ENCODE measurements around the gene NSD1.
A peak's percentile ranks its signal among the peaks of the same experiment; 100 is the strongest.

NSD1 gene

GRCh38 chr5:177133096-177133852, at the start of gene NSD1:
TSS of gene NSD1 (plus strand) at chr5:177133773. CDS start at chr5:177135104, 1,331 bp downstream.
- DNase-seq: peak; percentile 95

DNA sequence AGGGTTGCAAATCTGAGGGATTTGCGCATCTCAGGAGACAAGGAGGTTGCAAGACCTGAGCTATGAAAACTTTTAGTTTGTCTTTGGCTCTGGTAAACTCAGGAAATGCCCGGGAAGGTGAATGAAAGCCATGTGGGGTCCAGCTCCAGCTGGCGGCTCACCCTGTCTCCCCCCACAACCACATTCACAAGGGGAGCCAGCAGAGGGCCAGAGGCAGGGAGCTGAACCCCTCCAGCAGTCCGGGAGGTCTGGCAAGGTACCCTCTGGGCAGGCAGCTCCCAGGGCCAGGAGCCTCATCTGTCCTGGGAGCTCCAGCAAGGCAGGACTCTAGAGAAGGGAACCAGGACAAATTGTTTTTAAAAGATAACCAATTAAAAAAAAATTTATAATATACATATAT, 49.4 kb upstream of the NSD1 start:
- no peak for DNase-seq

DNA sequence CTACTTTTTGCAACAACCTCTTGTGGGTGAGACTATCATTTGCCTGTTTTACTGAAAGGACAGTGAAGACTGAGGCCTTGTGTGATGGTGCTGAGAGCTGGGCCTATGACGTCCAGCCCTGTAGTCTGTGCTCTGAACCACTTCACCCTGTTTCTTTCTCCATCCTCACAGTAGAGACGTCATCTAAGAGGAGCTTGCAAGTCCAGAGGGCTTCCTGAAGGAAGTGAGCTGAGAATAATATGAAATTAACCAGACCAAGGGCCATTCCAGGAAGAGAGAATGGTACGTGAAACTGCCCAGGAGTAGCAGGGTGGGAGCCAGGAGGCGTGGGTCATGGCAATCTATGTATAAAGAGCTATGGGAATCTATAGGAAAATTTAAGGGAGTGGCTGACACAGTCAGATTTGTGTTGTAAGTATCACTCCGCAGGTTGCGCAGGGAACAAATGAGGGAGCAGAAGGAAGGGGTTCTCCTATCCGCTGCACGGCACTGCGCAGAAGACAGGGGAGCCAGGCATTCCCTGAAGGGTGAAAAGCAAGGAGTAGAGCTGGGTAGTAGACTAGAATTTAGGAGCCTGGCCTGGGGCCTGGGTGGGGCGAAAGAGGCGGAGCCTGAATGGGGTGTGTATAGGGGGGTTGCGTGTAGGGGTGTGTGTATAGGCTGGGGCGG, 47.5 kb upstream of the NSD1 start:
- no peak for DNase-seq

DNA sequence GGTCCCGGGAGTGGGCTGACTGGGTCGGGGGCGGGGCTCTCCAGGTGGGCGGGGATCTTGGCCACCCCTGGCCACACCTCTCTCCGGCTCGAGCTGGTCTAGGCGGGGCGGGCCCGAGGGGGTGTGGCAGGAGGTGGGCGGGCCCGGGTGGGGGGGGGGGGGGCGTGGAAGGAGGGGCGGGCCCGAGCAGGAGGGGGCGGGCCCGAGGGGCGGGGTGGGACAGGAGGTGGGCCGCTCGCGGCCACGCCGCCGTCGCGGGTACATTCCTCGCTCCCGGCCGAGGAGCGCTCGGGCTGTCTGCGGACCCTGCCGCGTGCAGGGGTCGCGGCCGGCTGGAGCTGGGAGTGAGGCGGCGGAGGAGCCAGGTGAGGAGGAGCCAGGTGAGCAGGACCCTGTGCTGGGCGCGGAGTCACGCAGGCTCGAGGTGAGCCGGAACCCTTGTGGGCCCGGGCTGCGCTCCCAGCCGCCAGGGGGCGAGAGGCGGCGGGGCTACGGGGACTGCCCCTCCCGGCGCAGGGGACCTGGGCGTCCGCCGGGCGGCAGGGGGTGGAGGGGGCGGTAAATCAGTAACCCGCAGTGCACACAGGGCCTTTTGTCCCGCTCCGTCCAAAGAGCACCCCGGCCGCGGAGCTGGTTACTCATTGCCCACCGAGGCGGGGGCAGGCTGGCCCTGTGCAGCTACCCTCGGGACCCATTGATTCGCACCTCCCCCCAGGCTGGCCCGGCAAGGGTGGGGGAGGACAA, 46.7 kb upstream of the NSD1 start, which contains the start of gene FGFR4:
Gene FGFR4 (plus strand): TSS at position 262 of the 744 bp plus-strand sequence. CDS start 2,688 bp downstream, outside the sequence.
- peak; percentile 64 for DNase-seq

- DNase-seq: no peak
Measured at GRCh38 chr5:177087398-177088005, 46.1 kb upstream of the NSD1 start.

GRCh38 chr5:177089127-177089526, 44.4 kb upstream of the NSD1 start:
- DNase-seq: no peak

DNA sequence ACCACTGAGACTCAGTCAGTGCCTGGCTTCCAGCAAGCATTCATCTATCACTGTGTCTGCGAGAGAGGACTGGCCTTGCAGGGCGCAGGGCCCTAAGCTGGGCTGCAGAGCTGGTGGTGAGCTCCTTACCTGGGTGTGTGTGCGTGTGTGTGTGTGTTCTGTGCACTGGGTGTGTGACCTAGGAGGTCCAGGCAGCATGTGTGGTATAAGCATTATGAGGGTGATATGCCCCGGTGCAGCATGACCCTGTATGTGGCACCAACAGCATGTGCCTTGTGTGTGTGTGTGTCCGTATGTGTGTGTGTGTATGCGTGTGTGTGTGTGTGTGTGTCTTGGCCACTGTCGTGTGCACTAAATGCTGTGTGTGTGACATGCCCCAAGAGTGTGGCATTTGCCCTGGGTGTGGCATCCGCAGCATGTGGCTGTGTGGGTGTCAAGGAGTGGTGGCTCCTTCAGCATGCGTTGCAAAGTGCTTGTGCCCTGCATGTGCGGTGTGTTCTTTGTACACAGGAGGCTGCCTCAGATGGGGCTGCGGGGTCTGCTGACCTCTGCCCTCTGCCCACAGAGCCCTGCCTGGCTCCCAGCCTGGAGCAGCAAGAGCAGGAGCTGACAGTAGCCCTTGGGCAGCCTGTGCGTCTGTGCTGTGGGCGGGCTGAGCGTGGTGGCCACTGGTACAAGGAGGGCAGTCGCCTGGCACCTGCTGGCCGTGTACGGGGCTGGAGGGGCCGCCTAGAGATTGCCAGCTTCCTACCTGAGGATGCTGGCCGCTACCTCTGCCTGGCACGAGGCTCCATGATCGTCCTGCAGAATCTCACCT, 43.5 kb upstream of the NSD1 start:
- DNase-seq: no peak

GRCh38 chr5:177090813-177091212, 42.8 kb upstream of the NSD1 start:
- DNase-seq: no peak

DNA sequence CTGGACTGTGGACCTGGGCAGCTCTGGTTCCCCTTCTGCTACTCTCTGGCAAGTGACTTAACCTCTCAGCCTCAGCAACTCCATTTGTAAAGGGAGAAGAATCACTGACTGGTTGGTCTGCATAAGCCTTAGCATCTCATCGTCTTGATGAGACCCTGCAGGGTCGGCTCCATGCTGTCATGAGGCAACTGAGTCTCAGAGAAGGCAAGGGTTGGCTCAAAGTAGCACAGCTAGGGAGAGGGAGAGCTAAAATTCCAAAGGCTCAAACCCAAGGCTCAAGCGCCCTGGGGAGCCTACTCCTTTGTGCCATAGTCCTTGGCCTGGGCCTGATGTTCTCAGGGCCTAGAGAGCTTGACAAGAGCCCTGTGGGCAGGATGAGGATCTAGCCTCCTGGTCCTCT, 42.3 kb upstream of the NSD1 start:
- DNase-seq: no peak

DNA sequence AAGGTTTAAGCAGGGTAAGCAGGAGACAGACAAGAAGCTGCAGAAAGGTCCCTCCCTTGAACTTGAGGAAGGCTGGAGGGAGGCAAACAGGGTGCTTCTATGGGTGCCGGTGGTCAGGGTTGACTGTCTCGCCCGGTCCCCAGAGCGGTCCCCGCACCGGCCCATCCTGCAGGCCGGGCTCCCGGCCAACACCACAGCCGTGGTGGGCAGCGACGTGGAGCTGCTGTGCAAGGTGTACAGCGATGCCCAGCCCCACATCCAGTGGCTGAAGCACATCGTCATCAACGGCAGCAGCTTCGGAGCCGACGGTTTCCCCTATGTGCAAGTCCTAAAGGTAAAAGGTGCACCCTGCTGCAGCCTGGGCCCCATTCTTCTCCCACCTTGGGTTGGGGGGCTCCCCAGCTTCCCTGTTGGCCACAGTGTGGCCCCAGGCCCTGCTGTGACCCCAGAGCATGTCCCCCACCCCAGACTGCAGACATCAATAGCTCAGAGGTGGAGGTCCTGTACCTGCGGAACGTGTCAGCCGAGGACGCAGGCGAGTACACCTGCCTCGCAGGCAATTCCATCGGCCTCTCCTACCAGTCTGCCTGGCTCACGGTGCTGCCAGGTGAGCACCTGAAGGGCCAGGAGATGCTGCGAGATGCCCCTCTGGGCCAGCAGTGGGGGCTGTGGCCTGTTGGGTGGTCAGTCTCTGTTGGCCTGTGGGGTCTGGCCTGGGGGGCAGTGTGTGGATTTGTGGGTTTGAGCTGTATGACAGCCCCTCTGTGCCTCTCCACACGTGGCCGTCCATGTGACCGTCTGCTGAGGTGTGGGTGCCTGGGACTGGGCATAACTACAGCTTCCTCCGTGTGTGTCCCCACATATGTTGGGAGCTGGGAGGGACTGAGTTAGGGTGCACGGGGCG, 41.1 kb upstream of the NSD1 start:
- DNase-seq: no peak

DNA sequence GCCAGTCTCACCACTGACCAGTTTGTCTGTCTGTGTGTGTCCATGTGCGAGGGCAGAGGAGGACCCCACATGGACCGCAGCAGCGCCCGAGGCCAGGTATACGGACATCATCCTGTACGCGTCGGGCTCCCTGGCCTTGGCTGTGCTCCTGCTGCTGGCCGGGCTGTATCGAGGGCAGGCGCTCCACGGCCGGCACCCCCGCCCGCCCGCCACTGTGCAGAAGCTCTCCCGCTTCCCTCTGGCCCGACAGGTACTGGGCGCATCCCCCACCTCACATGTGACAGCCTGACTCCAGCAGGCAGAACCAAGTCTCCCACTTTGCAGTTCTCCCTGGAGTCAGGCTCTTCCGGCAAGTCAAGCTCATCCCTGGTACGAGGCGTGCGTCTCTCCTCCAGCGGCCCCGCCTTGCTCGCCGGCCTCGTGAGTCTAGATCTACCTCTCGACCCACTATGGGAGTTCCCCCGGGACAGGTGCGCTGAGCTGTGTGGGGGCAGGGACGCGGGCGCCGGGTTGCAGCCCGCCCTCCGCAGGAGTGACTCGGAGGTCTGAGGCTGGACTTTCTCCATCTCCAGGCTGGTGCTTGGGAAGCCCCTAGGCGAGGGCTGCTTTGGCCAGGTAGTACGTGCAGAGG, 40.4 kb upstream of the NSD1 start:
- no peak for DNase-seq

GRCh38 chr5:177093803-177094202, 39.8 kb upstream of the NSD1 start:
- no peak for DNase-seq

GRCh38 chr5:177094224-177095087, 39.1 kb upstream of the NSD1 start:
- no peak for DNase-seq

- DNase-seq: no peak
Measured at GRCh38 chr5:177095088-177095669, 38.4 kb upstream of the NSD1 start.

DNA sequence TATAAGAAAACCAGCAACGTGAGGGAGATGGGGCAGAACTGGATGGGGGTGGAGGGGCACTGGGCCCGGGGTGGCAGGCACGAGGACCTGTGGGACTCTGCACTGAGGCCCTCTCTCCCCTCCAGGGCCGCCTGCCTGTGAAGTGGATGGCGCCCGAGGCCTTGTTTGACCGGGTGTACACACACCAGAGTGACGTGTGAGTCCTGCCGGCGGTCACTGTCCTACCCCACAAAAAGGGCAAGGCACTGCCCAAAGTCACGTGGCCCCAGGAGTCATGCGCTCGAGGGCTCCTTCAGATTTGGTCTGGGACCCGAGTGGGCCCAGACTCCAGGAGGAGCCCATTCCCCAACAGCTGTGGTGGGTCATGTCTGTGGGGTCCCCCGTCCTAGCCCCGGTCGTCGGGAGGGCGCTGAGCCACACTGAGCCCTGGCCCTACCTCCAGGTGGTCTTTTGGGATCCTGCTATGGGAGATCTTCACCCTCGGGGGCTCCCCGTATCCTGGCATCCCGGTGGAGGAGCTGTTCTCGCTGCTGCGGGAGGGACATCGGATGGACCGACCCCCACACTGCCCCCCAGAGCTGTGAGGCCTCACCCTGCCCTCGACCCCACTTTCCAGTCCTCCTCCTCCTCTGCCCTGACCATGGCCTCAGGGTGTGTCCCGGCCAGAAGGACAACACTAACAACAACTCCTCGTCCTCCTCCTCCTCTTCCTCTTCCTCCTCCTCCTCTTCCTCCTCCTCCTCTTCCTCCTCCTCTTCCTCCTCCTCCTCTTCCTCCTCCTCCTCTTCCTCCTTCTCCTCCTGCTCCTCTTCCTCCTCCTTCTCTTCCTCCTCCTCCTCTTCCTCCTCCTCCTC, 37.2 kb upstream of the NSD1 start:
- DNase-seq: no peak

GRCh38 chr5:177097016-177097985, 36.3 kb upstream of the NSD1 start:
- DNase-seq: no peak

- no peak for DNase-seq
Measured at GRCh38 chr5:177098120-177098469, 35.5 kb upstream of the NSD1 start.
